K562 (cell line): ENCODE measurements around the gene FOXRED2. TPM values are rescaled to one million over a fixed set of nuclear protein-coding genes. Genes with fewer than 3 reads are reported as not detected.

Source experiments
- ATAC-seq: fragments of 200-7000 bp; cut with Tn5 transposase; 3 replicates; pipeline ENCODE4 v1.9.1; 2020; ENCODE audit warnings: moderate library complexity
- BruUV-seq: library from RNA; stranded (reverse); fragments of 400-500 nt; replicated peaks from 2 replicates; lab custom pipeline; 2021; lab: Mats Ljungman, UMichigan
- CTCF ChIA-PET: fragments of 300-600 bp; formaldehyde crosslinking; extraction: SDS; loops from one replicate; lab custom pipeline; 2021; ENCODE audit warnings: low intra/inter-chr PET ratio; lab: Yijun Ruan, JAX
- POLR2A ChIA-PET: fragments of 300-600, 350-650 bp; sonication (Branson Sonifier 250); formaldehyde crosslinking; extraction: SDS; loops from one replicate; lab custom pipeline; 2021; ENCODE audit warnings: antibody characterized with exemption, inconsistent platforms; lab: Yijun Ruan, JAX
- DNase-seq, 4 experiments: peaks; one replicate each; pipeline versions ENCODE4 v3.0.0 to v3.0.0-alpha.2; 2011 to 2018; ENCODE audit warnings: low spot score in 3 of 4, mixed read lengths in 3 of 4; ENCODE audit errors: extremely low read depth in 1 of 4
- FAIRE-seq: peaks from 2 replicates; lab custom pipeline; 2011; peaks lifted over from hg19 to GRCh38; lab: Jason Lieb, UNC
- H2AFZ ChIP-seq: 2 replicates; pipeline ENCODE4 v1.6.0; 2011; ENCODE audit warnings: low read depth, low read length, control low read depth, inconsistent platforms
- H3K27ac ChIP-seq: fragments of 200-600 bp; 3 replicates; pipeline ENCODE4 v1.8.0; 2011; ENCODE audit warnings: low read depth, mild to moderate bottlenecking, control low read depth, inconsistent platforms, low read length, moderate library complexity, mixed read lengths; ENCODE audit errors: extremely low read depth
- H3K27me3 ChIP-seq, 2 experiments: fragments of 300-600 bp in 1 of 2; 2 replicates in 1 of 2; 3 replicates in 1 of 2; pipeline versions ENCODE4 v1.6.0 to v1.8.0; 2011; ENCODE audit warnings: inconsistent platforms in 2 of 2, low read length in 2 of 2, mild to moderate bottlenecking in 1 of 2, mixed read lengths in 1 of 2, moderate library complexity in 1 of 2; ENCODE audit not compliant: control insufficient read depth in 2 of 2, insufficient read depth in 2 of 2
- H3K36me3 ChIP-seq: fragments of 300-600 bp; 3 replicates; pipeline ENCODE4 v1.8.0; 2011; ENCODE audit warnings: mild to moderate bottlenecking, low read length, inconsistent platforms; ENCODE audit not compliant: control insufficient read depth, insufficient read depth
- H3K4me1 ChIP-seq, 2 experiments: fragments of 200-600 bp in 1 of 2; replicated peaks in 1 of 2; 2 replicates in 1 of 2; 3 replicates in 1 of 2; pipeline versions ENCODE4 v1.5.1 to v1.8.0; 2011; ENCODE audit warnings: inconsistent platforms in 2 of 2, low read length in 2 of 2, mild to moderate bottlenecking in 1 of 2, mixed read lengths in 1 of 2, moderate library complexity in 1 of 2; ENCODE audit not compliant: control insufficient read depth in 2 of 2, insufficient read depth in 2 of 2
- H3K4me2 ChIP-seq: 2 replicates; pipeline ENCODE4 v1.6.1; 2011; ENCODE audit warnings: low read length, control low read depth, inconsistent platforms, mixed read lengths; ENCODE audit not compliant: insufficient read depth
- H3K4me3 ChIP-seq: fragments of 200-600 bp; sonication (generic), shearing (Covaris generic); 2 replicates; pipeline ENCODE4 v1.5.1; 2016; ENCODE audit warnings: control low read depth, inconsistent platforms
- H3K79me2 ChIP-seq: fragments of 200-600 bp; 3 replicates; pipeline ENCODE4 v1.8.0; 2011; ENCODE audit warnings: low read length, inconsistent platforms; ENCODE audit not compliant: control insufficient read depth, insufficient read depth
- H3K9ac ChIP-seq, 2 experiments: 2 replicates each; pipeline versions ENCODE4 v1.6.0 to v1.6.1; 2011; ENCODE audit warnings: low read depth in 2 of 2, low read length in 2 of 2, control low read depth in 1 of 2, inconsistent platforms in 1 of 2, mild to moderate bottlenecking in 1 of 2, mixed read lengths in 1 of 2; ENCODE audit not compliant: insufficient read depth in 1 of 2
- H3K9me1 ChIP-seq: one replicate; pipeline ENCODE4 v1.6.0; 2011; ENCODE audit warnings: inconsistent platforms, mild to moderate bottlenecking, low read length, moderate library complexity; ENCODE audit not compliant: control insufficient read depth, insufficient read depth
- H3K9me3 ChIP-seq: replicated peaks from 2 replicates; pipeline ENCODE4 v1.5.1; 2011; ENCODE audit warnings: low read depth, low read length, inconsistent platforms; ENCODE audit not compliant: control insufficient read depth, insufficient read depth
- H4K20me1 ChIP-seq: replicated peaks from 2 replicates; pipeline ENCODE4 v1.6.1; 2011; ENCODE audit warnings: low read length, inconsistent platforms, mixed read lengths; ENCODE audit not compliant: control insufficient read depth, insufficient read depth
- BCOR ChIP-seq: fragments of 450-650 bp; IDR thresholded peaks from 2 replicates; pipeline ENCODE4 v1.6.1; 2016
- ZNF143 ChIP-seq: sonication (generic); formaldehyde crosslinking; IDR thresholded peaks from 2 replicates; pipeline ENCODE4 v1.9.0; 2022; ENCODE audit warnings: mild to moderate bottlenecking, missing genetic modification reagents
- ZNF311 ChIP-seq: fragments of 250-450 bp; sonication (Bioruptor Pico); IDR thresholded peaks from 2 replicates; pipeline ENCODE4 v1.4.0; 2020; ENCODE audit warnings: mild to moderate bottlenecking, moderate library complexity
- WGBS: fragments of 100-300 bp; shearing (Covaris generic); methylation state at CpG from one replicate; pipeline ENCODE4 v1.1.6; 2016; ENCODE audit warnings: low coverage, mixed read lengths; ENCODE audit not compliant: insufficient coverage; ENCODE audit errors: missing lambda C conversion rate; 5-methylcytosine and 5-hydroxymethylcytosine counted together
- in situ Hi-C: fragments of 300-500 bp; cut with MboI; formaldehyde crosslinking; loops from 4 replicates; pipeline ENCODE4 v1.15.0; 2018; ENCODE audit warnings: inconsistent platforms, mixed read lengths
- intact Hi-C: fragments of 100-400 bp; cut with micrococcal nuclease; formaldehyde crosslinking; loops from 2 replicates; pipeline ENCODE4 v1.14.2; 2022
- polyA plus RNA-seq, 8 experiments: library from polyadenylated mRNA; depleted of rRNA in 4 of 8; stranded (reverse) in 5 of 8; unstranded in 3 of 8; fragments of >200 nt; fragmentation: Nextera tagmentation in 2 of 8; fragmentation: Illumina TruSeq in 1 of 8; extraction: Ambion mirVana in 2 of 8; extraction: Trizol in 1 of 8; gene quantifications; 2 replicates each; pipeline versions ENCODE4 v1.2.1 to v1.2.3, GENCODE V29; 2011 to 2014; ENCODE audit warnings: inconsistent platforms in 1 of 8, missing spikeins in 1 of 8
- total RNA-seq, 7 experiments: library from RNA; depleted of rRNA in 6 of 7; stranded (reverse); fragments of >200 nt in 6 of 7; fragmentation: Illumina TruSeq in 2 of 7; extraction: Trizol in 2 of 7; gene quantifications; 2 replicates each; pipeline versions ENCODE4 v1.2.1 to v1.2.3, GENCODE V29; 2011 to 2021; ENCODE audit warnings: low replicate concordance in 1 of 7
- TF ChIP-seq, protein P1 (sequence below): fragments of 450-650 bp; IDR thresholded peaks from 2 replicates; pipeline ENCODE4 v1.7.0; 2016; ENCODE audit warnings: borderline replicate concordance

FOXRED2 gene
- total and polyA plus RNA-seq, 9 of the 15 experiments (the other 6 are each of a cell fraction or from before 2014, with no cell fraction given) = 2.8 to 48.4 (median 7.8) TPM

DNA sequence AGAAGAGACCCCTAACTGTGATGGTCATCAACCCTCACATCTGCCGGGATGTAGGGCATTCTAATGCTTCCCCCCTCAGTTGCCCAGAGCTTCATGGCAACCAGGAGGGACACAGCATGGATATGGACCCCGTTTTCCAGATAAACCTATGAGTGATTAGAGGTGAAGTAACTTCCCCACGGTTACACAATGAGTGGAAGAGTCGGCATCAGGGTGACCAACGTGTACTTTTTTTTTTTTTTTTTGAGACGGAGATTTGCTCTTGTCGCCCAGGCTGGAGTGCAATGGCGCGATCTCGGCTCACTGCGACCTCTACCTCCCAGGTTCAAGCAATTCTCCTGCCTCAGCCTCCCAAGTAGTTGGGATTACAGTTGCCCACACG lies 50.4 kb downstream of the FOXRED2 start (continued):
- TF ChIP-seq, protein P1, sequence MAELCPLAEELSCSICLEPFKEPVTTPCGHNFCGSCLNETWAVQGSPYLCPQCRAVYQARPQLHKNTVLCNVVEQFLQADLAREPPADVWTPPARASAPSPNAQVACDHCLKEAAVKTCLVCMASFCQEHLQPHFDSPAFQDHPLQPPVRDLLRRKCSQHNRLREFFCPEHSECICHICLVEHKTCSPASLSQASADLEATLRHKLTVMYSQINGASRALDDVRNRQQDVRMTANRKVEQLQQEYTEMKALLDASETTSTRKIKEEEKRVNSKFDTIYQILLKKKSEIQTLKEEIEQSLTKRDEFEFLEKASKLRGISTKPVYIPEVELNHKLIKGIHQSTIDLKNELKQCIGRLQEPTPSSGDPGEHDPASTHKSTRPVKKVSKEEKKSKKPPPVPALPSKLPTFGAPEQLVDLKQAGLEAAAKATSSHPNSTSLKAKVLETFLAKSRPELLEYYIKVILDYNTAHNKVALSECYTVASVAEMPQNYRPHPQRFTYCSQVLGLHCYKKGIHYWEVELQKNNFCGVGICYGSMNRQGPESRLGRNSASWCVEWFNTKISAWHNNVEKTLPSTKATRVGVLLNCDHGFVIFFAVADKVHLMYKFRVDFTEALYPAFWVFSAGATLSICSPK = no peak

DNA sequence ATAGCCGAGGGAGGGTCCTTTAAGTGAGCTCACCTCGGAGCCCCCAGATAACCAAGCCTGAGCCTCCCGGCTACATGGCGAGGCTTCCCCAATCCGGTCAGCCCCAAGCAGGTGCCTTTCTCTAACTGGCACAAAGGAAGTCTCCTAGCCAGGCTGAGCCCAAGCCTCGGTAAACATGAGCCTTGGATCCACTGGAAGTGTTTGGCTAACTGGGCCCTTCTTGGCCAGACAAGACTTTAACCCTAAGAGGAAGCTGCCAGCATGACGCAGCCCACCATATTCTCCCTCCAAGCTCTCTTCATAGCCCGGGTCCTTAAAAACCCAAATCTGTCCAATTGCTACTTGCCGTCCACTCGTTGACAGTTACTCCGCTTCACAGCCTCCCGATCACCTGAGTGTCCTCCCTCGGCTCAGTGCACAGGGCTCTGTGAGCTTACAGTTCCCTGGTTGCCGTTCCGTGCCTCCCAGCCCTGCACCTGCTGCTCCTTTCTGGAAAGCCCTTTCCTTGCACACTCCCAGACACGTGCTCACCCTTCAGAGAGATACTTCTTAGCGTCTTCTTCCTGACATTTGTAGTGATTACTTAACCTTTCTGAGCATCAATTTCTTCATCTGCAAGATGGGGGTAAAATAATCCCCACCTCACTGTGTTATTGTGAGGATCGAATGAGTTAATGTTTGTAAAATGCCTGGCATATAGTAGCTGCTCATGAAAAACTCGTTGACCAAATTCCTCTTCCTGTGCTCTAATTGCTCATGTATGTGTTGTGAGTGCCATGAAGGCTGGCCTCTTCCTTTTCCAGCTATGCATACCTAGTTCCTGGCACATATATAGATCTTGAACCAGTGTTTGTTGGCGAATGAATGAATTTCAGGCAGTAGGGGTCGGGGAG lies 51.0 kb downstream of the FOXRED2 start:
- TF ChIP-seq ZNF311 (CRISPR knock-in tag) (no peak), BCOR (peak; percentile 36; the same call in 1 of the 2 replicates), ZNF143 (CRISPR knock-in tag) (no peak)
- 60% methylated on average over 19 of the region's 21 CpGs for WGBS
- peak overlapping the region; percentile 86 for H3K27ac ChIP-seq
- no peaks in the 10 kb centered on the region for H3K9me1 ChIP-seq
- DNase-seq (no peak), ATAC-seq (no peak), FAIRE-seq (no peak)
- H3K27me3 ChIP-seq = no peaks in the 10 kb centered on the region
- H3K4me3 ChIP-seq = peak overlapping the region; percentile 51
- in situ Hi-C loops = no loop called here
- H3K4me1 ChIP-seq = peaks cover 27 to 44% of the 10 kb centered on the region in 2 experiments
- no TSS peak for BruUV-seq
- no peaks in the 10 kb centered on the region for H3K9me3 ChIP-seq
- ChIA-PET POLR2A (interaction anchor here (1.0 kb wide), 1 partner anchor 8 kb away, joined by 3 read pairs; no protein-coding TSS in a partner anchor), CTCF (no interaction called here)
- H3K4me2 ChIP-seq = peak overlapping the region; percentile 72
- H3K36me3 ChIP-seq = no peaks in the 10 kb centered on the region
- intact Hi-C loops = loop anchor here (10.0 kb wide), 1 partner anchor 71 kb away; the partner anchor contains the start of gene MYH9
- H3K9ac ChIP-seq = peak overlapping the region; percentile 92 to 94
- H4K20me1 ChIP-seq = no peaks in the 10 kb centered on the region
- peak overlapping the region; percentile 91 for H2AFZ ChIP-seq
- H3K79me2 ChIP-seq = no peaks in the 10 kb centered on the region
